ENCODE data around the gene TMEM41B. TPM values are rescaled to one million over a fixed set of nuclear protein-coding genes. Genes with fewer than 3 reads are reported as not detected.

TMEM41B gene
- total RNA-seq, 1 donor from 2014 or later = 27.9 TPM

DNA sequence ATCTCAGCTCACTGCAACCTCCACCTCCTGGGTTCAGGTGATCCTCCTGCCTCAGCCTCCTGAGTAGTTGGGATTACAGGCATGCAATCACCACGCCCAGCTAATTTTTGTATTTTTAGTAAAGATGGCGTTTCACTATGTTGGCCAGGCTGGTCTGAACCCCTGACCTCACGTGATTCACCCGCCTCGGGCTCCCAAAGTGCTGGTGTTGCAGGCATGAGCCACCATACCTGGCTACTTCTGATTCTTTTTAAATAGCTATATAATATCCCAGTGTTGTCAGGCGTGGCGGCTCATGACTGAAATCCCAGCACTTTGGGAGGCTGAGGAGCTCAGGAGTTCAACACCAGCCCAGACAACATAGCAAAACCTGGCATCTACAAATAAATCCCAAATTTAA lies 20.7 kb downstream of the TMEM41B start:
- TF ChIP-seq, protein P1, sequence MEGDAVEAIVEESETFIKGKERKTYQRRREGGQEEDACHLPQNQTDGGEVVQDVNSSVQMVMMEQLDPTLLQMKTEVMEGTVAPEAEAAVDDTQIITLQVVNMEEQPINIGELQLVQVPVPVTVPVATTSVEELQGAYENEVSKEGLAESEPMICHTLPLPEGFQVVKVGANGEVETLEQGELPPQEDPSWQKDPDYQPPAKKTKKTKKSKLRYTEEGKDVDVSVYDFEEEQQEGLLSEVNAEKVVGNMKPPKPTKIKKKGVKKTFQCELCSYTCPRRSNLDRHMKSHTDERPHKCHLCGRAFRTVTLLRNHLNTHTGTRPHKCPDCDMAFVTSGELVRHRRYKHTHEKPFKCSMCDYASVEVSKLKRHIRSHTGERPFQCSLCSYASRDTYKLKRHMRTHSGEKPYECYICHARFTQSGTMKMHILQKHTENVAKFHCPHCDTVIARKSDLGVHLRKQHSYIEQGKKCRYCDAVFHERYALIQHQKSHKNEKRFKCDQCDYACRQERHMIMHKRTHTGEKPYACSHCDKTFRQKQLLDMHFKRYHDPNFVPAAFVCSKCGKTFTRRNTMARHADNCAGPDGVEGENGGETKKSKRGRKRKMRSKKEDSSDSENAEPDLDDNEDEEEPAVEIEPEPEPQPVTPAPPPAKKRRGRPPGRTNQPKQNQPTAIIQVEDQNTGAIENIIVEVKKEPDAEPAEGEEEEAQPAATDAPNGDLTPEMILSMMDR (IDR thresholded peaks at IDR 0.05) = no peak
- DNase-seq (ENCODE audit: low spot score) = no peak
- Mint-ChIP-seq H3K27ac (ENCODE audit: unreplicated experiment) (no peak overlapping the region), H3K9me3 (ENCODE audit: low read depth) (no peaks in the 10 kb centered on the region), H3K4me1 (ENCODE audit: low read depth) (no peaks in the 10 kb centered on the region), H3K27me3 (ENCODE audit: low read depth) (no peaks in the 10 kb centered on the region), H3K36me3 (ENCODE audit: low read depth) (no peaks in the 10 kb centered on the region), H3K4me3 (ENCODE audit: unreplicated experiment) (no peak overlapping the region)

DNA sequence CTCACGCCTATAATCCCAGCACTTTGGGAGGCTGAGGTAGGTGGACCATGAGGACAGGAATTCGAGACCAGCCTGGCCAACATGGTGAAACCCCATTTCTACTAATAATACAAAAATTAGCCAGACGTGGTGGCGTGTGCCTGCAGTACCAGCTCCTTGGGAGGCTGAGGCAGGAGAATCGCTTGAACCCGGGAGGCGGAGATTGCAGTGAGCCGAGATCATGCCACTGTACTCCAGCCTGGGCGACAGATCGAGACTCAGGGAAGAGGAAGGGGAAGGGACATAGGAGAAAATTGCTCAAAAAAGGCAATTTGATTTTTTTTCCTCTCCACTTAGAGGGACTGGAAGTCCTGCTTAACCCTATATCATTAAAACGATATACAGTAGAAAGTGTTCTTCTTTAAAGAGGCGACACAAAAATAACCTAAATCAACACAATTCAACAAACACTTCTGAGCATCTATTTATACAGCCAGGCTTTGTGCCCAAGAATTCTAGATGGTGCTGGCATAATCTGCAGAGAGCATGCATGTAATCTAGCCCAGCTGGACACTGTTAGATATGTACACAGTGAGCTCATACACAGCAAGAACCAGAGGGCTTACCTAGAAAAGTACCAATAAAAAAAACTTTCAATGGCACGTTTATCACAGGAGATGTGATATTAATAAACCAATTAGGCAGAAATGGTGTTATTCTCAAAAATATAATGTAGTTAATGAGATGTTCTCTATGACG lies 28.4 kb downstream of the TMEM41B start:
- Mint-ChIP-seq H3K36me3 (ENCODE audit: low read depth) (peaks cover 2% of the 10 kb centered on the region), H3K27ac (ENCODE audit: unreplicated experiment) (no peak overlapping the region), H3K4me1 (ENCODE audit: low read depth) (peaks cover 13% of the 10 kb centered on the region), H3K9me3 (ENCODE audit: low read depth) (no peaks in the 10 kb centered on the region), H3K27me3 (ENCODE audit: low read depth) (no peaks in the 10 kb centered on the region), H3K4me3 (ENCODE audit: unreplicated experiment) (no peak overlapping the region)
- TF ChIP-seq, protein P1 (IDR thresholded peaks at IDR 0.05) = no peak
- DNase-seq (ENCODE audit: low spot score) = no peak

DNA sequence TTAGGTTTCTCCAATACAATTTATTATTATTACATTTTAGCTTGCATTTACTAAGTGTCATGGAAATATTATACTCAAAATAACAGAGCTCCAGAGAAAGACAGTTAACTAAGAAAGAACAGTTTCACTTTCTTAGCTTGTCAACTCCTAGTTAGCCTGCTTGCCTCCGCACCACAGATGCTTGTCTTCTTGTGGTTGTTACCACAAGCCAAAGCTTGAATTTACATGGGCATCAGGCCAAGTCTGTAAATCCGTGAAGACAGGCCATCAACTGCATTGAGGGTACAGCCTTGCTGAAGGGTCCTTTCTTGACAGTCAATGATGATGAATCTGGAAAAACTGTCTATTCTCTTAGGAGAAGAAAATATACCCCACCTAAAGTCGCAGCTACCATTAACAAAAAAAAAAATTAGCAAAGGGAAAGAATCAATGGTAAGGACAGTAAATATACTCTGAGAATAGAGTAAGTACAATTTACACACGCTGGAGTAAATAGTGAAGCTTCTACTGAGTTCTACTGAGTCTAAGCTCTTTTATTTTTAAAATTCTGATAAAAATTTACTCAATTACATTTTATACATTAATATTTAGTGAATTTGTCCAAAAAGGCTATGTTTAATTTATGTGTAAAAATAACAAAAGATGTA lies 33.6 kb downstream of the TMEM41B start:
- TF ChIP-seq, protein P1 (IDR thresholded peaks at IDR 0.05) = no peak
- H3K4me3 Mint-ChIP-seq (ENCODE audit: unreplicated experiment) = peak overlapping the region; percentile 40
- peak; percentile 25 for DNase-seq (ENCODE audit: low spot score)
- H3K27ac Mint-ChIP-seq (ENCODE audit: unreplicated experiment) = peak overlapping the region; percentile 77
- no peaks in the 10 kb centered on the region for H3K9me3 Mint-ChIP-seq (ENCODE audit: low read depth)
- H3K36me3 Mint-ChIP-seq (ENCODE audit: low read depth) = peaks cover 6% of the 10 kb centered on the region
- H3K4me1 Mint-ChIP-seq (ENCODE audit: low read depth) = peaks cover 25% of the 10 kb centered on the region
- H3K27me3 Mint-ChIP-seq (ENCODE audit: low read depth) = no peaks in the 10 kb centered on the region

DNA sequence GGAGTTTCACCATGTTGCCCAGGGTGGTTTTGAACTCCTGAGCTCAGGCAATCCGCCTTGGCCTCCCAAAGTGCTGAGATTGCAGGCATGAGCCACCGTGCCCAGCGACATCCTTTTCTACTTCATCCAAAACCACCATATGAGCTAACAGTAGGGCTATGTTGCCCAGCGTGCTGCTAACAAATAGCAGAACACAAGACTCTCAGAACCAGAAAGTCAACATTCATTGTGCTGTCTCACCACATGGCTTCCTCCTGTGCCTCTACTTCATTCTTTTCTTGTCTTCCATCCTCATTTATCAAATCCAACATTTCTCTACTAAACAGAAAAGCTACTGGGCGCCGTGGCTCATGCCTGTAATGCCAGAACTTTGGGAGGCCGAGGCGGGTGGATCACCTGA lies 37.2 kb downstream of the TMEM41B start:
- H3K9me3 Mint-ChIP-seq (ENCODE audit: low read depth) = no peaks in the 10 kb centered on the region
- peaks cover 29% of the 10 kb centered on the region for H3K4me1 Mint-ChIP-seq (ENCODE audit: low read depth)
- no peak overlapping the region for H3K27ac Mint-ChIP-seq (ENCODE audit: unreplicated experiment)
- TF ChIP-seq, protein P1 (IDR thresholded peaks at IDR 0.05) = no peak
- peaks cover 6% of the 10 kb centered on the region for H3K36me3 Mint-ChIP-seq (ENCODE audit: low read depth)
- H3K4me3 Mint-ChIP-seq (ENCODE audit: unreplicated experiment) = no peak overlapping the region
- peak; percentile 24 for DNase-seq (ENCODE audit: low spot score)
- H3K27me3 Mint-ChIP-seq (ENCODE audit: low read depth) = no peaks in the 10 kb centered on the region

DNA sequence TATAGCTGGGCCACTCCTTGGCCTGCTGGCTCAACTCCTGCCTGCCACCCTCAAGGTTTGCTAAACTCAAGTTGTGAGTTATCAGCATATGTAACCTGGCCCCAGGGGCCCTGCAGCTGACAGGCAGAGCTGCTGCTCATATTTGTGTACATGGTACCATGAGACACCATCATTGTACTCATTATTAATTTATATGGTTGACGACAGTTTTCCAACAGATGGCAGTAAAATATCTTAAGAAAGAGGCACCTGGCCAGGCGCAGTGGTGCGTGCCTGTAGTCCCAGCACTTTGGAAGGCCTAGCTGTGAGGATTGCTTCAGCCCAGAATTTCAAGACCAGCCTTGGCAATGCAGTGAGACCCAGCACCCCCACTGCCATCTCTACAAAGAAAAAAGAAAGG lies 37.8 kb downstream of the TMEM41B start:
- Mint-ChIP-seq H3K27ac (ENCODE audit: unreplicated experiment) (no peak overlapping the region), H3K4me1 (ENCODE audit: low read depth) (peaks cover 31% of the 10 kb centered on the region)
- TF ChIP-seq, protein P1 (IDR thresholded peaks at IDR 0.05) = peak; percentile 12

More for the DNA sequence above, 37.8 kb downstream of the TMEM41B start:
- peaks cover 6% of the 10 kb centered on the region for H3K36me3 Mint-ChIP-seq (ENCODE audit: low read depth)
- no peaks in the 10 kb centered on the region for H3K9me3 Mint-ChIP-seq (ENCODE audit: low read depth)
- no peak overlapping the region for H3K4me3 Mint-ChIP-seq (ENCODE audit: unreplicated experiment)
- peak; percentile 47 for DNase-seq (ENCODE audit: low spot score)
- H3K27me3 Mint-ChIP-seq (ENCODE audit: low read depth) = no peaks in the 10 kb centered on the region
